ENCODE data around the gene TSEN2.

TSEN2 gene

DNA sequence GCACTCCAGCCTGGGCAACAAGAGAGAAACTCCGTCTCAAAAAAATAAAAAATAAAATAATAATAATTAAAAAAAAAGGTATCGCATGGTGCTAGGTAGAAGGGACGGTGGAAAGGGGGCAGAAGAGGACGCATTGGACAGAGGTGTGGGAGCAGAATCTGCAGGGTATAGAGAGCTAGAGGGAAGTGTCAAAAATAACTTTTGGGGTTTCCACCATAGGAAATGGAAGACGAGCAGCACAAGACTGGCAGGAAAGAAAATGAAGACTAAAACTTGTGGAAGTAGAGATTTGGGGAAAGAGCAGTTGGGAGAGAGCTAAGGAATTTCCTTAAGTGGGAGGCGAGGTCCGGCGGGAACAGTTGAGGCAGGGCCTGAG is 72.0 kb downstream of the TSEN2 start:
- DNase-seq (ENCODE audit: low spot score): no peak

DNA sequence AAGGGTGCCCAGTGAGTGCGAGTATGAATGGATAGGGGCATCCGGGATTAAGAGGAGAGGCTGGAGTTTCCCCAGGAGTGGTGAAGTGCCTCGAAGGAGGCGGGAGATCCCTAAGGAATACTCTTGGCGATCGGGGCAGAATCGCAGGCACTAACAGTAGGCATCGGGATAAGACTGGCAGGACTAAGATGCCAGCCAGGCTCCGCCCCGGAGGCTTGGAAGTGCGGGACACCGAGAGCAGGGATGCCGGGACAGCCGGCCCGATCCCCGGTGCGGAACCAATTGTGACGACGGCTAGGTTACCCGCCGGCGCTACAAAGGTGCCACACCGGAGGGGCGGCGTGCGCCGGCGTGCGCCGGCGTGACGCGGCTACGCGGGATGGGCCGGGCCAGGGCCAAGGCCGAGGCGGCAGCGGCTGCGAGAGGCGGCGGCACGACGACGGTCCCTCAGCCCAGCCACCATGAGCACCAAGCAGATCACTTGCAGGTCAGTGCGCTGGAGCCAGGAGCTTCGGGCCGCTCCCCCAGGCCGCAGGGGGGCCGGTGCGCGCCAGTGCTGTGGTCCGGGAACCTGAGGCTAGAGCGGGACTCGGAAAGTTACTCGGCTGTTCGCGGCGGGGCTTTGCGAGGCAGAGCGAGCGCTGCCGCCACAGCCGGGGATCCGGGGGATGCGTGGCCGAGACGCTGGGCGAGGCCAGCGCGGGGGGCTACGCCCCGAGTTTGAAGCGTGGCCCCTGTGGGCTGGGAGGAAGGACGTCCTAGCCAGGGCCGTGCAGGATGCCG is 72.6 kb downstream of the TSEN2 start, which contains the start of gene MKRN2:
Gene MKRN2 (plus strand): TSS at position 398 of the 783 bp plus-strand sequence. CDS start 64 bp downstream, at position 462.
- DNase-seq (ENCODE audit: low spot score): peak; percentile 86

DNA sequence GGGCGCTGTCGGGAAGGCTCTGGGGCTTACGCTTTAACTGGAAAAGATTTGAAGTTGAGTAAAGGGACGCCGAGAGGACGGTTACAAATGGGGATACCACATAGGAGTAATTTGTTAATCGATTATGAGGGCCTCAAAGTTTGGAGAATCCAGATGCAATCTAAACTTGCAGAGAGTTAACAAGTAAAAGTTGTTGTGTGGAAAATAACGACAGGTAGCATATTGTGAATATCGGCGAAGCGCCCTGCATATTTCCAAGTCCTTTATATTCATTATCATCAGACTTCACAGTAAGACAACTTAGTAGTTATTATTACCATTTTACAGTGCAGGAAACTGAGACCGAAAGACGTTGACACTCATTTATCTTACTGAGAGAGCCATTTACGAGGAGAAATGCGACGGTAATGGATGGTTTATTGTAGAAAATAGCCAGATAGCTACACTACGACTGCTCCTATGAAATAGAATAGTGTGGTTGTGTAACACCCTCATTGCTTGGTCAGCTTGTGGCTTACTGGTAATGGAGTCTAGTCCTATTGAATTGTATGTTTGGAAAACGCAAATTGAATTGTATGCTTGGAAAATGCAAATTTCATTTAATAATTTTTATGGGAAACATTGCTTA is 73.3 kb downstream of the TSEN2 start:
- DNase-seq (ENCODE audit: low spot score): no peak

DNA sequence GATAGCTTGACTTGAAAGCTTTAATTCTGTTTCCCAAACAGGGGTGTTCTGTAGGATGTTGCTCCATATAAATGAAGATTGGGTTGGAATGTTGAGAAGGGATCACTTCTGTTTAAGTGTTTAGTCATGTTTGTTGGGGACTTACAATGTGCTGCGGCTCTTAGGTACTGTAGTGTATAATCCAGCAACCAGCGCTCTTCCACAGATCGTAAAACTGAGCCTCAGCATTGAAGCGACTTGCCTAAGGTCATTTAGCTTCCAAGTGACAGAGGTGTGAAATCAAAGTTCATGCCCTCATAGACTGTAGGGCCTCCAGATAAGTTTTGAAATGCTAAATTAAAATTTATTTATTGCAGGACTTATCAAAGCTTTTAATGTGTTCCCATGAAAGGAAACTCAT is 74.4 kb downstream of the TSEN2 start:
- no peak for DNase-seq (ENCODE audit: low spot score)

DNA sequence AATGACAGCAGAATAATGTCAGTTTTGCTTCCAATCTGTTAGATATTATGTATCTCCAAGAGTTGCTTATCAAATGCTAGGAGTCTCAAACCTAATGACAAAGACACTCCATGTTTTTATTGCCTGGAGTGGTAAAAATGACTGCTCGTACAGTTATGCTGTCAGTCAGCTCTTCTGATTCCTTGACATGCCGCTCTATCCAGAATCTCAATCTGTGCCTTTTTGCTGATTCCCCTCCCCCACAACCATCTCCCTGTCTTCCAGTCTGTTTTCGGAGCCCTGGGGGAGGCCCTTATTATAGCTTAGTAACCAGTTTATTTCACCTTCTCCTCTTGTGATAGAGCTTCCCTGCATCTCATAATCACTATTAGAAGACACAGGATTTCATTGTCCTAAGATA is 75.2 kb downstream of the TSEN2 start:
- no peak for DNase-seq (ENCODE audit: low spot score)

DNA sequence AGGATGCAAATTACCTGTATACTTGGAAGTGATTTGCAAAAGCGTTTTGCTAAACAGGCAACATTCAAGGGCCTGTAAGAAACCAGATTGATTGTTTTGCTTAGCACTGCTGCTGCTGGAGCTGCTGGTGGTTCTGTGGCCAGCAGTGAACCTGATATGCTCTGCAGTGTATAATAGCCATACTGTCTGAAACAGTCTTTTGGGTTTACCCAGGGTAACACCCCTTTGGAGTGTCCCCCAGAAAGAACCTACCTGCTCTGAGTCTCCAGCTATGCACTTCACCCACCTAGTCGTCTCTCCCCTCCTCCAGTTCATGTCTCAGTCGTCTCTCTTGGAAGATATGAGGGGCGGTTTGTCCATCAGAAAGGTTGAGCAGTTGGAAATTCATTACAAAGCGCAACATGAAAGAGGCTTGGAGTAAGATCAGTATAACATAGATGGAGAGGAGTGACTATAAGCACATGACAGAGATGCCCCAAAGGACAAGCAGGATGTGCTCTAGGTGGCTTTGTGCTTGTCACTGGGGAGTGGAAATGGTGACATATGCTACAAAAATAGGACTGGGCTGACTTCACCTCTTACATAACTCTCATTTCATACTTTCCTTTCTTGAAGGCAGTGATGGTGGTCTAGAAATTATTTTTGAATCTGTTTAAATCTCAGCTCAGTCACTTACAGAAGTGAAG is 76.4 kb downstream of the TSEN2 start:
- no peak for DNase-seq (ENCODE audit: low spot score)

DNA sequence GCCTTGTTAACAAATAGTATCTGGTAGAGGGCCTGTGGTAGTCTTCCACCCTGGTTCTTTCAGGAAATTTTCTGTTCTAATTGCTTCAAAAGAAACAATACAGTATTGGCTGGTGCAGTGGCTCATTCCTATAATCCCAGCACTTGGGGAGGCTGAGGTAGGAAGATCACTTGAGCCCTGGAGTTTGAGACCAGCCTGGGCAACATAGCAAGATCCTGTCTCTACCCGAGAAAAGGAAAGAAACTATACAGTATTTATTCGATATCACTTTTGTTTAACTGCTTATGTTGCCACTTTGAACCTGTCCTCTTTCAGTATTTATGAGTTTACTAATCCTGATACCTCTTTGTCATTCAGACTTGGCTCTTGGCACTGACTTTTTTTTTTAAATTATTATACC is 77.1 kb downstream of the TSEN2 start:
- DNase-seq (ENCODE audit: low spot score): no peak

DNA sequence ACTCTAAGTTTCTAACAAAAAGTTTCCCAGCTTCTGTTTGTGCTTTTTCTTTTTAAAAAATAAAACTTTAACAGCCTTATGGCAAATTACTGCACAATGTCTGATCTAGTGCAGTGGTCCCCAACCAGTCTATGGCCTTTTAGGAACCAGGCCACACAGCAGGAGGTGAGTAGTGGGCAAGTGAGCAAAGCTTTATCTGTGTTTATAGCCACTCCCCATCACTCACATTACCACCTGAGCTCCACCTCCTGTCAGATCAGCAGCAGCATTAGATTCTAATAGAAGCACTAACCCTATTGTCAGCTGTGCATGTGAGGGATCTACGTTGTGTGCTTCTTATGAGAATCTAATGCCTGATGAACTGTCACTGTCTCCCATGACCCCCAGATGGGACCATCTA is 78.2 kb downstream of the TSEN2 start:
- no peak for DNase-seq (ENCODE audit: low spot score)

DNA sequence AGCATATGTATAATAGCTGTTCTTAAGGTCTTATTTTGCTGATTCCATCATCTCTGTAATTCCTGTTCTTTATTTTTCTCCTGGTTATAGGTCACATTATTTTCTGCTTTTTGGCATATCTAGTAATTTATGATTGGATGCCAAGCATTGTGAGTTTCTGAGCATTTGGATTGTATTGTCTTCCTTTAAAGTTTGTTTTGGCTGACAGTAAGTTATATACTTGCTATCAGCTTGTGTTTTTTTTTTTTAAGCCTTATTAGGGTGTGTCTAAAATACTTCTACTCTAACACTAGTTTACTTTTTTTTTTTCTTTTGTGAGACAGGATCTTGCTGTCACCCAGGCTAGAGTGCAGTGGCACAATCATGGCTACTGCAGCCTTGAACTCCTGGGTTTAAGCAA is 82.7 kb downstream of the TSEN2 start:
- DNase-seq (ENCODE audit: low spot score): no peak

DNA sequence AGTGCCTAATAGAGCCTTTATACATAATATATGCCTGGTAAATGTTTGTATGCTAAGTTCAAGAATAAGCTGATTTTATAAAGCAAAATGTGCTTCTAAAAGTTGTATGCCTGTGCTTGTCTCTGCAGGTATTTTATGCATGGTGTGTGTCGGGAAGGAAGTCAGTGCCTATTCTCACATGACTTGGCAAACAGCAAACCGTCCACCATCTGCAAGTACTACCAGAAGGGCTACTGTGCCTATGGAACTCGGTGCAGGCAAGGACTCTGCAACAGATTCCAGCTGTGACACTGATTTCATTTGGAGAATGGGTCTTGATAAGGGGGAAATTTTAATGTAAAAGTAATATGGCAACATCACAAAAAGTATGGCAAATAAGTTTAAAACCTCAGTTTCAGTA is 84.5 kb downstream of the TSEN2 start:
- DNase-seq (ENCODE audit: low spot score): no peak

DNA sequence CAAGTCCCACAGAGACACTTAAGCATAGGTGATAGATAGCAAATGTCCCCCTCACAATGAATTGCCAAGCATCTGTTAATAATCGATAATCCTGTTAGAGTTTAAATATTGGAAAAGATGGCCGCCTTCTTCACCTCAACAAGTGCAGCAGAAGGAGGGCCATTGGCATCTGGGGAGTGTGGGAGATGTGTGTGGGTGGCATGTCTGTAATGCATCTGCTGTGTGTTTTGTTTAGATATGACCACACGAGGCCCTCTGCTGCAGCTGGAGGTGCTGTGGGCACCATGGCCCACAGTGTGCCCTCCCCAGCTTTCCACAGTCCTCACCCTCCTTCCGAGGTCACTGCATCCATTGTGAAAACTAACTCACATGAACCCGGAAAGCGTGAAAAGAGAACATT is 85.6 kb downstream of the TSEN2 start:
- DNase-seq (ENCODE audit: low spot score): no peak

DNA sequence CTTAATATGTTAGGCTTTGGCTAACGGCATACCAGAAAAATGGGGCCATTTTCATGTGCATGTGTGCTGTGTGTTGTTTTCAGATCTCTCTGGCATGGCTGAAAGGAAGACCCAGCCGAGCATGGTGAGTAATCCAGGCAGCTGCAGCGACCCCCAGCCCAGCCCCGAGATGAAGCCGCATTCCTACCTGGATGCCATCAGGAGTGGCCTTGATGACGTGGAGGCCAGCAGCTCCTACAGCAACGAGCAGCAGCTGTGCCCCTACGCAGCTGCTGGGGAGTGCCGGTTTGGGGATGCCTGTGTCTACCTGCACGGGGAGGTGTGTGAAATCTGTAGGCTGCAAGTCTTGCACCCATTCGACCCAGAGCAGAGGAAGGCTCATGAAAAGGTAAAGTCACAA is 87.7 kb downstream of the TSEN2 start:
- DNase-seq (ENCODE audit: low spot score): no peak

DNA sequence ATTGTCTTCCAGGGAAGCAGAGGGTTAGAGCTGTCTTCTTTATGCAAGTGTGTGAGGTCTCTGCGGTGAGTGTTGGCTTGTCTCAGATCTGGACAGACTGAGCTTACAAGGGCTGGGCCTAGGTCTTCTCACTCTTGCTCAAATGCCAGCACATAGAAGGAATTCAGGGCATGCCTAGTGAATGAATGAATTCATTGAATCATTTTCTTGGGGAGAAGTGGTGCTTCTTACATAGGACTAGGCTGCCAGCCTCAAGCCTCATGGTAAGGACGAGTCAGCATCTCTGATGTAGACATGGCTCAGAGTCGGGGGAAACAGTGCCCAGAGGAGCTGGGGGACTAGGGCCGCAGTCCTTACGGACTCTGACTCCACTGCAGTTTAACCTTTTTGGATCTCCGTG is 89.9 kb downstream of the TSEN2 start:
- DNase-seq (ENCODE audit: low spot score): no peak

DNA sequence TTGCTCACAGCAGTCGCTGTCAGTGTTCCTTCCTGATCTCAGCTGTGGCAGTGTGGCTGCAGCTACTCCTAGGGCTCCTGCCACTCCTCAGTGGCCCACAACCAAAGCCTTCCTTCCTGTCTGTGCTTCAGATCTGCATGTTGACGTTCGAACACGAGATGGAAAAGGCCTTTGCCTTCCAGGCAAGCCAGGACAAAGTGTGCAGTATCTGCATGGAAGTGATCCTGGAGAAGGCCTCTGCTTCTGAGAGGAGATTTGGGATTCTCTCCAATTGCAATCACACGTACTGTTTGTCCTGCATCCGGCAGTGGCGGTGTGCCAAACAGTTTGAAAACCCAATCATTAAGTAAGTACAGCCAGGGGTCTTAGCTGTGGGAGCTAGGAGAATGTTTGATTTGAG is 90.4 kb downstream of the TSEN2 start:
- DNase-seq (ENCODE audit: low spot score): no peak

DNA sequence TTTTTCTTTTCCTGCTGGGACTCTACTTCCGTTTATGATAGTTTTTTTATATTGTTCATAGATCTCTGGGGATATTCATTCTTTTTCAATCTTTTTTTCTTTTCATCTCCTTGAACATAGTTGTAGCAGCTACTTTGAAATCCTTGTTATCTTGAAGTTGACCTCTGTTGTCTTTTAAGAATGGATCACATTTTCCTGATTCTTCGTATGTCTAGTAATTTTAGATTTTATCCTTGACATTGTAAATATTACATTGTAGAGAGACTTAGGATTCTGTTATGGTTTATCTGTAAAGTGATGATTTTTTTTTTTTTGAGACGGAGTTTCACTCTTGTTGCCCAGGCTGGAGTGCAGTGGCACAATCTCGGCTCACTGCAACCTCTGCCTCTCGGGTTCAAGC is 93.1 kb downstream of the TSEN2 start:
- DNase-seq (ENCODE audit: low spot score): no peak

DNA sequence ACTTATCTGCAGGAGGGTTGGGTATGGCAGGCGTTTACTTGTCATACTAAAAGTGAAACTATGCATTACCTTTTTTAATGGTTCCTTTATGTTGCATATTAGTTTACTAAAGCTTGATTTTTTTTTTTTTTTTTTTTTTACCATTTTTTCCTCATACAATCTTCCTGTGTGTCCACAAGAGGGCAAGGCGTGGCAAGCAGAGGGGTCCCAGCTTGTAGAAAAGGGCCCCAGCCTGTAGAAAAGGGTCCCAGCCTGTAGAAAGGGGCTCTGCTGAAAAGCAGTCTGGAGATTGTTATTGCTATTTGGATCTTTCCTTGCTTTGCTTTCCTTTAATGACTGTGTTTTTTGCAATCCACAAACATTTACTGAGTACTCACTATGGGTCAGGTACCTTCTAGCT is 94.5 kb downstream of the TSEN2 start:
- no peak for DNase-seq (ENCODE audit: low spot score)

DNA sequence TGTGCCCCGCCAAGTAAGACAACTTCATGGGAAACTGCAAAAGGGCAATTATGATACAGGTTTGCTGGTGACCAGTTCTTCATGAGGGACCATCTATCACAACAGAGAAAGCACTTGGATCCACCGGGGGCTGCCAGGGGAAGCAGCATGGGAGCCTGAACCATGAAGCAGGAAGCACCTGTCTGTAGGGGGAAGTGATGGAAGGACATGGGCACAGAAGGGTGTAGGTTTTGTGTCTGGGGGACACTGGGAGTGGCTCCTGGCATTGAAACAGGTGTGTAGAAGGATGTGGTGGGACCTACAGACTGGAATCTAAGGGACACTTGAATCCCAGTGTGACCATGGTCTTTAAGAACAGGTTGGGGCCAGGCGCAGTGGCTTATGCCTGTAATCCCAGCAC is 95.2 kb downstream of the TSEN2 start:
- DNase-seq (ENCODE audit: low spot score): no peak

DNA sequence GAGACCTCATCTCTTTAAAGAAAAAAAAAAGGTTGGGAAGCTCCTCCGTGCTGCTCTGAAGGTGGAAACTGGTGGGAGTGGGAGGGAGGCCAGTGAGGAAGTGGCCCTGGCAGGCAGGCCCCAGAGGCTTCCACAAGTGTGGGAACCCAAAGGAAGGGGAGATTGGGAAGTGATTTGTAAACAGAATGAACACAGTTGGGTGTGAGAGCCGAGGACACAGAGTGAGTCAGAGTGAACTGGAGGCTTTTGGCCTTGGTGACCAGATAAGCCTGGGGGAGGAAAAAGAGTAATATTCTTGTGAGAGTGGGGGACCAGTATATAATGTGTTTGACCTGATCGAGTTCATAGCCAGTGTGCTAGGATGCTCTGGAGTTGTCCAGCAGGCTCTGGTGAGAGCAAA is 95.6 kb downstream of the TSEN2 start:
- DNase-seq (ENCODE audit: low spot score): no peak

DNA sequence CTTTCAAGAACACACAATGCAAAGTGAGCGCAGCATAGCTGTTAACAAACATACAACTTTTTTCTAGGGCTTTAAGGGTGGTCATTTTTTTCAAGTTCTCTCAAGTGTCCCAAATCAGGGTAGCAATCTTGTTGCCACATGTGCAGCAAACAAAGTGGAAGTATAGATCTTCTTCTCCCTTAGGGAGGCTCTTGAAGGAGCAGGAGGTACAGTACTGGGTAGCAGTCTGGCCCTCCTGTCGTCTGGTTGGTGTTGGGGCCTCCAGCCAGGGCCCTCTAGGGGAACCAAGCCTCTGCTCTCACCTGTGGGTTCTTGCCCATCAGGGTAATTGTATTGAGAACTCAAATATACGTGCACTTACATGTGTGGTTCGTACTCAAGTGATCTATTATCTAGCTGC is 98.5 kb downstream of the TSEN2 start:
- no peak for DNase-seq (ENCODE audit: low spot score)

Measured in Ammon's horn (tissue), 1 donor.